ENCODE measurements around the gene MSI2. TPM values are rescaled to one million over a fixed set of nuclear protein-coding genes. Genes with fewer than 3 reads are reported as not detected.

The MSI2 gene
- total RNA-seq, 2 donors from 2014 or later: 88.3 to 114 TPM

DNA sequence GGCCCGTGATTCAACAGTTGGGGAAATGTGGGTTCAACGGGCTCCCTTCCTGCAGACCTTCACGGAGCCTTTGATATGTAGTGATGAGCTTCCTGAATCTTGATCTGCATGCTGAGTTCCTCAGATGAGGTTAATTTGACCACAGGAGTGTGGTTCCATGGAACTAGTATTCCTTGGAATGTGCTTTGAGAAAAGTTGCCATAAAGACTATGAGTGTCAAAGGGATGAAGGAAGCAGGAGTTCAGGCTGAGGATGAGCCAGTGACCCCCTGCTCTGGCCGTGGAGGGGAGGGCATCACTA lies 229.2 kb downstream of the MSI2 start:
- H3K4me1 Mint-ChIP-seq: peaks cover 12% of the 10 kb centered on the region
- Histone ChIP-seq H3K9ac (ENCODE audit: extremely low read depth, low read length, poor library complexity, severe bottlenecking) (no peak overlapping the region), H3K27me3 (ENCODE audit: control insufficient read depth, insufficient read depth, low read length, poor library complexity, severe bottlenecking) (no peaks in the 10 kb centered on the region), H3K36me3 (ENCODE audit: control insufficient read depth, insufficient read depth, low read length) (no peaks in the 10 kb centered on the region), H3K9me3 (ENCODE audit: control insufficient read depth, low read length) (no peaks in the 10 kb centered on the region), H3K27ac (ENCODE audit: low read depth, low read length) (peak overlapping the region; percentile 77), H3K4me3 (ENCODE audit: low read length) (no peak overlapping the region), H3K4me1 (ENCODE audit: control insufficient read depth, insufficient read depth, low read length) (no peaks in the 10 kb centered on the region)
- H3K4me3 Mint-ChIP-seq: no peak overlapping the region
- H3K36me3 Mint-ChIP-seq (ENCODE audit: low read depth): no peaks in the 10 kb centered on the region
- H3K27me3 Mint-ChIP-seq (ENCODE audit: insufficient read depth): no peaks in the 10 kb centered on the region
- TF ChIP-seq, protein P1, sequence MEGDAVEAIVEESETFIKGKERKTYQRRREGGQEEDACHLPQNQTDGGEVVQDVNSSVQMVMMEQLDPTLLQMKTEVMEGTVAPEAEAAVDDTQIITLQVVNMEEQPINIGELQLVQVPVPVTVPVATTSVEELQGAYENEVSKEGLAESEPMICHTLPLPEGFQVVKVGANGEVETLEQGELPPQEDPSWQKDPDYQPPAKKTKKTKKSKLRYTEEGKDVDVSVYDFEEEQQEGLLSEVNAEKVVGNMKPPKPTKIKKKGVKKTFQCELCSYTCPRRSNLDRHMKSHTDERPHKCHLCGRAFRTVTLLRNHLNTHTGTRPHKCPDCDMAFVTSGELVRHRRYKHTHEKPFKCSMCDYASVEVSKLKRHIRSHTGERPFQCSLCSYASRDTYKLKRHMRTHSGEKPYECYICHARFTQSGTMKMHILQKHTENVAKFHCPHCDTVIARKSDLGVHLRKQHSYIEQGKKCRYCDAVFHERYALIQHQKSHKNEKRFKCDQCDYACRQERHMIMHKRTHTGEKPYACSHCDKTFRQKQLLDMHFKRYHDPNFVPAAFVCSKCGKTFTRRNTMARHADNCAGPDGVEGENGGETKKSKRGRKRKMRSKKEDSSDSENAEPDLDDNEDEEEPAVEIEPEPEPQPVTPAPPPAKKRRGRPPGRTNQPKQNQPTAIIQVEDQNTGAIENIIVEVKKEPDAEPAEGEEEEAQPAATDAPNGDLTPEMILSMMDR (conservative IDR thresholded peaks at IDR 0.05): no peak
- WGBS, 2 experiments (ENCODE audit: insufficient coverage in 1 of 2, insufficient read length in 1 of 2): 86 to 100% methylated on average over 1 to 4 of the region's 4 CpGs
- no peak for DNase-seq
- H3K9me3 Mint-ChIP-seq: no peaks in the 10 kb centered on the region
- no peak overlapping the region for H3K27ac Mint-ChIP-seq

DNA sequence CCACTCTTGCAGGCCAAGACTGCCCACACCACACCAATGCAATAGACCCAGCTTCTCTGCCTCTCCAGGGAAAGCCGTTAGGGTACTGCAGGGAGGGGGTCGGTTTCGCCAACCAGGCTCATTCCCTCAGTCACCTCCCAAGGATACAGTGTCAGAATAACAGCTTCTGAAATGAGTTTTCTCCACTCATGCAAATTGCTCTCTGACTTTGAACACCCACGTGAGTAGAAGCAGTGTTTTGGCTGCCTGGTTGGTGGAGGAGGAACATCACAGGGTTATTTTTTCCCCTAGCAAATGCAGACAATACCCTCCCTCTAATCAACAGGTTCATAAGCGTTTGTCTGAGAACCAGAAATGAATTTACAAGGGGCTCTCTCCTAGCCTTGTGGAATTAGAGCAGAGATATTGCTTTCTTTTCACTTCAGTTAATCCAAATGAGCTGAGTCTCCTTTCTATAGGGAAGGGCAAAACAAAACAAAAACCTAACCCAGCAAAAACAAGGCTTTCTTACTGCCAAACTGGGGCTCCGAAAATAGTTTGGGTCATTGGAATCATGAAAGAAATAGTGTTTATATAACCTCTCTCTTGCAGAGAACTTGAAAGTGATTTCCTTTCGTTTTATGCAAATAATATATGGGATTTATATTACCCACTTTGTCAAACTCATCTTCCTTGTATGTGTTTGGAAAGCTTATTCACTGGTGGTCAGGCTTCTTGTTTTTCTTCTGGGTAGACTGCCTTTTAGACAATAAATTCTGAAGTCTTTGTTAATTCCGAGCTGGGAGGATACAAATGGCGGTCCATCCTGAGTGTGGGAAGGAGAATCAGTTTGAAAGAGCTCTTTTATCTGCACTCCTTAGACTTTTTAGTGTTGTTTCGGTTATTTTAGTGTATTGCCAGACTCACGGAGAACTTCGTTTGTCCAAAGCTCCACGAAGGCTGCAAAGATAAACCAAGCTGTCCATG lies 229.9 kb downstream of the MSI2 start:
- Mint-ChIP-seq H3K4me1 (peaks cover 7% of the 10 kb centered on the region), H3K4me3 (no peak overlapping the region), H3K27me3 (ENCODE audit: insufficient read depth) (no peaks in the 10 kb centered on the region), H3K27ac (no peak overlapping the region), H3K9me3 (no peaks in the 10 kb centered on the region), H3K36me3 (ENCODE audit: low read depth) (no peaks in the 10 kb centered on the region)
- Histone ChIP-seq H3K27ac (ENCODE audit: low read depth, low read length) (peak overlapping the region; percentile 77), H3K36me3 (ENCODE audit: control insufficient read depth, insufficient read depth, low read length) (no peaks in the 10 kb centered on the region), H3K9ac (ENCODE audit: extremely low read depth, low read length, poor library complexity, severe bottlenecking) (no peak overlapping the region), H3K9me3 (ENCODE audit: control insufficient read depth, low read length) (no peaks in the 10 kb centered on the region), H3K4me3 (ENCODE audit: low read length) (no peak overlapping the region), H3K4me1 (ENCODE audit: control insufficient read depth, insufficient read depth, low read length) (no peaks in the 10 kb centered on the region), H3K27me3 (ENCODE audit: control insufficient read depth, insufficient read depth, low read length, poor library complexity, severe bottlenecking) (no peaks in the 10 kb centered on the region)
- WGBS, 2 experiments (ENCODE audit: insufficient coverage in 1 of 2, insufficient read length in 1 of 2): 74 to 80% methylated on average over 8 to 12 of the region's 13 CpGs
- TF ChIP-seq, protein P1 (conservative IDR thresholded peaks at IDR 0.05): no peak
- DNase-seq: no peak

DNA sequence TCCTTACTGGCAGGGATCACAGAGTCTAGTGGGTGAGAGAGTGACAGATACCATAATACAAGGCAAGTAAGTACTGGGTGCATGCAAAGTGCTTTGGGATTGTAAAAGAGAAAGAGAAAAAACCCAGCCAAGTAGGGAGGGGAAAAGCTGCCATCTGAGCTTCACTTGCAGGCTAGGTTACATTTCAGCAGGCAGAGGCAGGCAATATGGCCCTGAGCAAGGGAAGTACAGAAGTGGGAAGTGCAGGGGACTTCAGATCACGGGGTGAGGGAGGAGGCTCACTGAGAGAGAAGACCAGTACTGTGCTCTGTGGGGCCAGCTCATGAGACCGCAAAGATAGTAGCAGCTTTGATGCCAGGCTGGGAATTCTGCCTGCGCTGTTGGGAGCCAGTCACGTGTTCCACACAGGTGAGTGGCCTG lies 230.6 kb downstream of the MSI2 start:
- Mint-ChIP-seq H3K36me3 (ENCODE audit: low read depth) (no peaks in the 10 kb centered on the region), H3K4me1 (peaks cover 6% of the 10 kb centered on the region), H3K9me3 (no peaks in the 10 kb centered on the region), H3K27ac (no peak overlapping the region), H3K27me3 (ENCODE audit: insufficient read depth) (no peaks in the 10 kb centered on the region), H3K4me3 (no peak overlapping the region)
- DNase-seq: no peak
- Histone ChIP-seq H3K36me3 (ENCODE audit: control insufficient read depth, insufficient read depth, low read length) (no peaks in the 10 kb centered on the region), H3K9me3 (ENCODE audit: control insufficient read depth, low read length) (no peaks in the 10 kb centered on the region), H3K4me1 (ENCODE audit: control insufficient read depth, insufficient read depth, low read length) (no peaks in the 10 kb centered on the region), H3K4me3 (ENCODE audit: low read length) (no peak overlapping the region), H3K27me3 (ENCODE audit: control insufficient read depth, insufficient read depth, low read length, poor library complexity, severe bottlenecking) (no peaks in the 10 kb centered on the region), H3K27ac (ENCODE audit: low read depth, low read length) (peak overlapping the region; percentile 77), H3K9ac (ENCODE audit: extremely low read depth, low read length, poor library complexity, severe bottlenecking) (no peak overlapping the region)
- WGBS, 2 experiments (ENCODE audit: insufficient coverage in 1 of 2, insufficient read length in 1 of 2): 92 to 93% methylated on average over 4 of the region's 4 CpGs
- TF ChIP-seq, protein P1 (conservative IDR thresholded peaks at IDR 0.05): no peak

Data from endodermal cell (in vitro differentiated cells).